ENCODE data around the gene AUTS2. TPM values are rescaled to one million over a fixed set of nuclear protein-coding genes. Genes with fewer than 3 reads are reported as not detected.

The AUTS2 gene
- total RNA-seq, 1 experiment from 2014 or later = 2.5 TPM

GRCh38 chr7:70237256-70237655 lies 639.0 kb downstream of the AUTS2 start:
- Histone ChIP-seq H3K27me3 (ENCODE audit: control insufficient read depth, insufficient read depth, low read length) (no peaks in the 10 kb centered on the region), H3K36me3 (ENCODE audit: control insufficient read depth, insufficient read depth, low read length) (no peaks in the 10 kb centered on the region; the same call in 1 of the 2 replicates), H3K27ac (ENCODE audit: low read length) (no peak overlapping the region), H3K4me1 (ENCODE audit: control insufficient read depth, insufficient read depth, low read length) (no peaks in the 10 kb centered on the region), H3K4me3 (ENCODE audit: low read depth in 2 of 2, low read length in 2 of 2) (no peak overlapping the region), H3K9me3 (ENCODE audit: control insufficient read depth, insufficient read depth, low read depth, low read length) (no peaks in the 10 kb centered on the region)
- BruUV-seq (replicated peaks) = no TSS peak
- in situ Hi-C loops (cut with HindIII; ENCODE audit: low pct_unique_long_range_greater_than_20kb, low sequenced_read_pairs) (no loop called here), intact Hi-C loops (cut with micrococcal nuclease; ENCODE audit: unreplicated experiment) (no loop called here)
- ChIA-PET CTCF (no interaction called here), POLR2A (no interaction called here)
- DNase-seq (ENCODE audit: low read depth, low spot score) (no peak), ATAC-seq (no peak)
- no peak for TF ChIP-seq CTCF (IDR thresholded peaks at IDR 0.05)
- TF ChIP-seq SIN3A (IDR thresholded peaks at IDR 0.05; ENCODE audit: borderline replicate concordance, insufficient read depth, low read depth, low read length) = no peak
- TF ChIP-seq POLR2AphosphoS5 (IDR thresholded peaks at IDR 0.05; ENCODE audit: low read depth, low read length) = no peak
- TF ChIP-seq REST (IDR thresholded peaks at IDR 0.05; ENCODE audit: insufficient read depth in 1 of 2, low read depth in 2 of 2, low read length in 1 of 2) = no peak
- TF ChIP-seq TCF7L2 (IDR thresholded peaks at IDR 0.05; ENCODE audit: low read depth, low read length) = no peak

GRCh38 chr7:70237831-70238575 lies 639.7 kb downstream of the AUTS2 start:
- in situ Hi-C loops (cut with HindIII; ENCODE audit: low pct_unique_long_range_greater_than_20kb, low sequenced_read_pairs) = no loop called here
- DNase-seq (ENCODE audit: low read depth, low spot score) = no peak

More at GRCh38 chr7:70237831-70238575, 639.7 kb downstream of the AUTS2 start:
- CTCF ChIA-PET = no interaction called here
- ATAC-seq = no peak
- POLR2A ChIA-PET = no interaction called here
- Histone ChIP-seq H3K4me1 (ENCODE audit: control insufficient read depth, insufficient read depth, low read length) (no peaks in the 10 kb centered on the region), H3K9me3 (ENCODE audit: control insufficient read depth, insufficient read depth, low read depth, low read length) (no peaks in the 10 kb centered on the region), H3K27ac (ENCODE audit: low read length) (no peak overlapping the region), H3K36me3 (ENCODE audit: control insufficient read depth, insufficient read depth, low read length) (no peaks in the 10 kb centered on the region; the same call in 1 of the 2 replicates), H3K4me3 (ENCODE audit: low read depth in 2 of 2, low read length in 2 of 2) (no peak overlapping the region), H3K27me3 (ENCODE audit: control insufficient read depth, insufficient read depth, low read length) (no peaks in the 10 kb centered on the region)
- intact Hi-C loops (cut with micrococcal nuclease; ENCODE audit: unreplicated experiment) = no loop called here
- no TSS peak for BruUV-seq (replicated peaks)
- TF ChIP-seq CTCF (IDR thresholded peaks at IDR 0.05) = no peak
- no peak for TF ChIP-seq REST (IDR thresholded peaks at IDR 0.05; ENCODE audit: insufficient read depth in 1 of 2, low read depth in 2 of 2, low read length in 1 of 2)
- TF ChIP-seq SIN3A (IDR thresholded peaks at IDR 0.05; ENCODE audit: borderline replicate concordance, insufficient read depth, low read depth, low read length) = no peak
- no peak for TF ChIP-seq POLR2AphosphoS5 (IDR thresholded peaks at IDR 0.05; ENCODE audit: low read depth, low read length)
- TF ChIP-seq TCF7L2 (IDR thresholded peaks at IDR 0.05; ENCODE audit: low read depth, low read length) = no peak

All from Panc1 (cell line).